Gastroesophageal sphincter (tissue), 4 donors: ENCODE measurements around the gene HSD17B8. TPM values are rescaled to one million over a fixed set of nuclear protein-coding genes. Genes with fewer than 3 reads are reported as not detected.

Source experiments
- ATAC-seq: fragments of 150-250 bp; one replicate; pipeline ENCODE4 v1.9.1; 2016; ENCODE audit warnings: mild to moderate bottlenecking, moderate library complexity
- H3K27ac ChIP-seq, 4 donors: fragments of 200-600 bp; sonication (generic) in 3 of 4; 1 replicate in 3 of 4; 2 replicates in 1 of 4; pipeline ENCODE4 v1.5.1; 2016 to 2019
- H3K27me3 ChIP-seq: fragments of 200-600 bp; sonication (generic); one replicate; pipeline ENCODE4 v1.5.1; 2019
- H3K36me3 ChIP-seq, 2 donors: fragments of 200-600 bp; sonication (generic); one replicate each; pipeline ENCODE4 v1.5.1; 2019; ENCODE audit warnings: control low read depth in 1 of 2
- H3K4me1 ChIP-seq, 3 donors: fragments of 200-600 bp; sonication (generic); 1 replicate in 2 of 3; 2 replicates in 1 of 3; pipeline ENCODE4 v1.5.1; 2016 to 2019; ENCODE audit warnings: control low read depth in 2 of 3
- H3K4me3 ChIP-seq, 2 donors: fragments of 200-600 bp; sonication (generic); one replicate each; pipeline ENCODE4 v1.5.1; 2019; ENCODE audit warnings: mild to moderate bottlenecking in 1 of 2, moderate library complexity in 1 of 2
- H3K9me3 ChIP-seq, 3 donors: fragments of 200-600 bp; sonication (generic); one replicate each; pipeline ENCODE4 v1.5.1; 2017 to 2019; ENCODE audit warnings: control low read depth in 2 of 3
- EP300 ChIP-seq: sonication (generic); formaldehyde crosslinking; IDR thresholded peaks from one replicate; pipeline ENCODE4 v1.6.1; 2017; ENCODE audit warnings: antibody characterized with exemption, mild to moderate bottlenecking
- POLR2A ChIP-seq, 2 donors: fragments of 450-650 bp; IDR thresholded peaks; one replicate each; pipeline ENCODE4 v1.6.1; 2017; ENCODE audit warnings: antibody characterized with exemption in 2 of 2, mild to moderate bottlenecking in 2 of 2, moderate library complexity in 1 of 2
- POLR2AphosphoS5 ChIP-seq: sonication (generic); formaldehyde crosslinking; IDR thresholded peaks from one replicate; pipeline ENCODE4 v1.6.1; 2017; ENCODE audit warnings: antibody characterized with exemption
- WGBS, 2 donors: methylation state at CpG; one replicate each; pipeline ENCODE4 v1.1.5; 2018; ENCODE audit warnings: low coverage in 1 of 2; 5-methylcytosine and 5-hydroxymethylcytosine counted together
- total RNA-seq, 4 donors: library from RNA; depleted of rRNA; stranded (reverse); fragments of >200 nt; gene quantifications; one replicate each; pipeline ENCODE4 v1.1.0, GENCODE V29; 2016
- TF ChIP-seq, protein P1 (sequence below), 4 experiments: fragments of 200-600 bp in 2 of 4; fragments of 450-650 bp in 2 of 4; sonication (generic) in 1 of 4; IDR thresholded peaks; one replicate each; pipeline ENCODE4 v1.5.1; 2017 to 2019; ENCODE audit warnings: antibody characterized with exemption in 4 of 4, mild to moderate bottlenecking in 2 of 4, moderate library complexity in 2 of 4

Gene HSD17B8
- total RNA-seq, 4 donors from 2014 or later, result 2.2 to 16.1 (median 12.2) TPM

GRCh38 chr6:33201147-33201545, 3.3 kb upstream of the HSD17B8 start:
- Histone ChIP-seq H3K4me1 (peaks cover 13 to 74% (median 30%) of the 10 kb centered on the region in 3 donors), H3K4me3 (peak overlapping the region; percentile 76 to 95), H3K27me3 (no peaks in the 10 kb centered on the region), H3K36me3 (peaks cover 0 to 39% of the 10 kb centered on the region in 2 donors), H3K9me3 (no peaks in the 10 kb centered on the region), H3K27ac (peak overlapping the region; percentile 56 to 96 (median 94))
- TF ChIP-seq POLR2A (IDR thresholded peaks at IDR 0.05) (no peak), POLR2AphosphoS5 (no peak), EP300 (no peak)
- TF ChIP-seq, protein P1, sequence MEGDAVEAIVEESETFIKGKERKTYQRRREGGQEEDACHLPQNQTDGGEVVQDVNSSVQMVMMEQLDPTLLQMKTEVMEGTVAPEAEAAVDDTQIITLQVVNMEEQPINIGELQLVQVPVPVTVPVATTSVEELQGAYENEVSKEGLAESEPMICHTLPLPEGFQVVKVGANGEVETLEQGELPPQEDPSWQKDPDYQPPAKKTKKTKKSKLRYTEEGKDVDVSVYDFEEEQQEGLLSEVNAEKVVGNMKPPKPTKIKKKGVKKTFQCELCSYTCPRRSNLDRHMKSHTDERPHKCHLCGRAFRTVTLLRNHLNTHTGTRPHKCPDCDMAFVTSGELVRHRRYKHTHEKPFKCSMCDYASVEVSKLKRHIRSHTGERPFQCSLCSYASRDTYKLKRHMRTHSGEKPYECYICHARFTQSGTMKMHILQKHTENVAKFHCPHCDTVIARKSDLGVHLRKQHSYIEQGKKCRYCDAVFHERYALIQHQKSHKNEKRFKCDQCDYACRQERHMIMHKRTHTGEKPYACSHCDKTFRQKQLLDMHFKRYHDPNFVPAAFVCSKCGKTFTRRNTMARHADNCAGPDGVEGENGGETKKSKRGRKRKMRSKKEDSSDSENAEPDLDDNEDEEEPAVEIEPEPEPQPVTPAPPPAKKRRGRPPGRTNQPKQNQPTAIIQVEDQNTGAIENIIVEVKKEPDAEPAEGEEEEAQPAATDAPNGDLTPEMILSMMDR (IDR thresholded peaks at IDR 0.05), result no peak
- WGBS, 2 donors, result 0% methylated on average over 7 of the region's 14 CpGs; no CpG with 5 or more reads in 1 of the 2 donors
- no peak for ATAC-seq

DNA sequence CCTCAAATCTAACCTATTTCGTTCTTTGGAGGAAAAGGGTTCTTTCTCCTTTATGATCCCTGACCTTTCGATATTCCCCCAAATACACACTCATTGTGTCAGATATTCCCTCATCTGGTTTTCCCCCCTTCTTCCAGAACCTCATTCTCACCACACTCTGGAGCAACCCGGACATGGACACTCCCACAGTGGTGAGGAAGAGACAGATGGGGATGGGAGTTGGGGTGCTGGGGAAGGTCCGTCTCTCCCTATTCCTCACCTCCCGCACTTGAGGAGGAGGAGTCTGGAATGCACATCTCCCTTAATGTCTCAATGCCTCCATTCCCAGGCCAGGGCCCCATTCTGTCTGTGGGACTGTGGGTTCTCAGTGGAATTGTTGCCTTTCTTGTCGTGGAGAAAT, 2.5 kb upstream of the HSD17B8 start:
- Histone ChIP-seq H3K4me1 (peaks cover 13 to 80% (median 30%) of the 10 kb centered on the region in 3 donors), H3K4me3 (peak overlapping the region in 1 of 2 donors; percentile 95), H3K27me3 (no peaks in the 10 kb centered on the region), H3K27ac (peak overlapping the region in 2 of 4 donors; percentile 94 to 96), H3K9me3 (no peaks in the 10 kb centered on the region), H3K36me3 (peaks cover 0 to 32% of the 10 kb centered on the region in 2 donors)
- 69 to 83% methylated on average over 1 to 6 of the region's 6 CpGs for WGBS, 2 donors
- TF ChIP-seq EP300, result no peak
- TF ChIP-seq POLR2AphosphoS5, result no peak
- TF ChIP-seq, protein P1 (IDR thresholded peaks at IDR 0.05), result no peak
- TF ChIP-seq POLR2A (IDR thresholded peaks at IDR 0.05), result no peak
- ATAC-seq, result no peak

- Histone ChIP-seq H3K4me1 (peaks cover 13 to 81% (median 34%) of the 10 kb centered on the region in 3 donors), H3K4me3 (no peak overlapping the region)
- no peak for TF ChIP-seq POLR2A (IDR thresholded peaks at IDR 0.05)
- TF ChIP-seq EP300, result no peak
- TF ChIP-seq, protein P1 (IDR thresholded peaks at IDR 0.05), result no peak
- TF ChIP-seq POLR2AphosphoS5, result no peak
Measured at GRCh38 chr6:33202799-33203198, 1.7 kb upstream of the HSD17B8 start.

DNA sequence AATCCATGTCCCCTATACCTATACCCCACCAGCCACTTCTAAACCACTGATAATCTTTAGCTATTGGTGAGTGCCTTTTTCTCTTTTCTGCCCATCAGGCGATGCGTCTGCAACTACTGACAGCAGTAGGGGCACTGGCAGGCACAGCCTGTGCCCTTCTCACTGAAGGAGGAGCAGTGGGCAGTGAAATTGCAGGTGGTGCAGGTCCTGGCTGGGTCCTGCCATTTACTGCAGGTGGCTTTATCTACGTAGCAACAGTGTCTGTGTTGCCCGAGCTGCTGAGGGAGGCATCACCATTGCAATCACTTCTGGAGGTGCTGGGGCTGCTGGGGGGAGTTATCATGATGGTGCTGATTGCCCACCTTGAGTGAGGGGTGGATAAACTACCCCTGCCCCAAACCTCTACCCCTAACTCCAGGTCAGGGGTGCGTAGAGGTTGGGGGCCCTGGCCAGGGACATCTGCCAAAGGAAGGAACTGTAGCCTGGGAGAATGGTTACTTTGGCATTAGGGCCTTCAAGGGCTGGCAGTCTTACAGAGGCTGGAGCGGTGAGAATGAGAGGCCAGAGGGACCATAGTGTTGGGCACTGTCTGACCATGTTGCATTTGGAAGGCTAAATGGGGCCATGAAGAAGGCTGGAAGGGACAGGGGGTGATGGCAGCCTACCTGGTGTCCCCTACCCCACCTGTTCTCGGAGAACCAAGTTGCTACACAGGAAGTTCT, 851 bp upstream of the HSD17B8 start:
- TF ChIP-seq POLR2A (IDR thresholded peaks at IDR 0.05) (no peak), POLR2AphosphoS5 (no peak), EP300 (no peak)
- TF ChIP-seq, protein P1 (IDR thresholded peaks at IDR 0.05), result no peak
- Histone ChIP-seq H3K4me1 (peaks cover 13 to 76% (median 34%) of the 10 kb centered on the region in 3 donors), H3K4me3 (no peak overlapping the region), H3K27me3 (no peaks in the 10 kb centered on the region), H3K9me3 (no peaks in the 10 kb centered on the region), H3K36me3 (peaks cover 0 to 23% of the 10 kb centered on the region in 2 donors), H3K27ac (peak overlapping the region in 2 of 4 donors; percentile 76 to 78)
- no peak for ATAC-seq
- WGBS, 2 donors, result 80% methylated on average over 4 of the region's 7 CpGs; no CpG with 5 or more reads in 1 of the 2 donors

More at GRCh38 chr6:33202799-33203198, 1.7 kb upstream of the HSD17B8 start:
- WGBS, 2 donors, result 75 to 96% methylated on average over 2 to 4 of the region's 6 CpGs
- H3K36me3 ChIP-seq, result peaks cover 0 to 23% of the 10 kb centered on the region in 2 donors
- no peak overlapping the region for H3K27ac ChIP-seq
- no peak for ATAC-seq
- H3K9me3 ChIP-seq, result no peaks in the 10 kb centered on the region
- no peaks in the 10 kb centered on the region for H3K27me3 ChIP-seq

- Histone ChIP-seq H3K27me3 (no peaks in the 10 kb centered on the region), H3K27ac (peak overlapping the region in 2 of 4 donors; percentile 76 to 78), H3K4me1 (peaks cover 10 to 76% (median 32%) of the 10 kb centered on the region in 3 donors), H3K36me3 (peaks cover 0 to 23% of the 10 kb centered on the region in 2 donors), H3K9me3 (no peaks in the 10 kb centered on the region), H3K4me3 (peak overlapping the region in 1 of 2 donors; percentile 74)
- 4% methylated on average over 4 of the region's 4 CpGs; no CpG with 5 or more reads in 1 of the 2 donors for WGBS, 2 donors
- no peak for ATAC-seq
- TF ChIP-seq POLR2A (IDR thresholded peaks at IDR 0.05), result no peak
- no peak for TF ChIP-seq EP300
- TF ChIP-seq, protein P1 (IDR thresholded peaks at IDR 0.05), result no peak
- TF ChIP-seq POLR2AphosphoS5, result no peak
Measured at GRCh38 chr6:33204165-33204414, 365 bp upstream of the HSD17B8 start.
